ENCODE results near the gene PDCD4.

Gene PDCD4

GRCh38 chr10:110861930-110862649 lies 9.6 kb upstream of the PDCD4 start:
- no peak for TF ChIP-seq ZNF274 (IDR thresholded peaks at IDR 0.05; ENCODE audit: low read depth, low read length)
- H3K4me3 ChIP-seq (ENCODE audit: low read length) = no peak overlapping the region

- H3K4me3 ChIP-seq (ENCODE audit: low read length) = no peak overlapping the region
- no peak for TF ChIP-seq ZNF274 (IDR thresholded peaks at IDR 0.05; ENCODE audit: low read depth, low read length)
Measured at GRCh38 chr10:110862961-110863360, 8.8 kb upstream of the PDCD4 start.

- no peak overlapping the region for H3K4me3 ChIP-seq (ENCODE audit: low read length)
- TF ChIP-seq ZNF274 (IDR thresholded peaks at IDR 0.05; ENCODE audit: low read depth, low read length) = no peak
Measured at GRCh38 chr10:110863361-110863760, 8.4 kb upstream of the PDCD4 start.

- no peak for TF ChIP-seq ZNF274 (IDR thresholded peaks at IDR 0.05; ENCODE audit: low read depth, low read length)
Measured at GRCh38 chr10:110863956-110864355, 7.8 kb upstream of the PDCD4 start.

GRCh38 chr10:110864662-110865140 lies 7.0 kb upstream of the PDCD4 start:
- H3K4me3 ChIP-seq (ENCODE audit: low read length) = peak overlapping the region; percentile 80; the same call in 1 of the 2 replicates
- no peak for TF ChIP-seq ZNF274 (IDR thresholded peaks at IDR 0.05; ENCODE audit: low read depth, low read length)

More at GRCh38 chr10:110863956-110864355, 7.8 kb upstream of the PDCD4 start:
- H3K4me3 ChIP-seq (ENCODE audit: low read length) = no peak overlapping the region

GRCh38 chr10:110865186-110865808 lies 6.4 kb upstream of the PDCD4 start:
- no peak for TF ChIP-seq ZNF274 (IDR thresholded peaks at IDR 0.05; ENCODE audit: low read depth, low read length)

GRCh38 chr10:110865809-110866482 lies 5.8 kb upstream of the PDCD4 start:
- peak overlapping the region; percentile 28; the same call in 1 of the 2 replicates for H3K4me3 ChIP-seq (ENCODE audit: low read length)

More at GRCh38 chr10:110865186-110865808, 6.4 kb upstream of the PDCD4 start:
- peak overlapping the region; percentile 80; the same call in 1 of the 2 replicates for H3K4me3 ChIP-seq (ENCODE audit: low read length)

GRCh38 chr10:110867011-110867806 lies 4.5 kb upstream of the PDCD4 start:
- H3K4me3 ChIP-seq (ENCODE audit: low read length) = peak overlapping the region; percentile 11; the same call in 1 of the 2 replicates

More at GRCh38 chr10:110865809-110866482, 5.8 kb upstream of the PDCD4 start:
- no peak for TF ChIP-seq ZNF274 (IDR thresholded peaks at IDR 0.05; ENCODE audit: low read depth, low read length)

- H3K4me3 ChIP-seq (ENCODE audit: low read length) = peak overlapping the region; percentile 11; the same call in 1 of the 2 replicates
- no peak for TF ChIP-seq ZNF274 (IDR thresholded peaks at IDR 0.05; ENCODE audit: low read depth, low read length)
Measured at GRCh38 chr10:110867807-110868465, 3.8 kb upstream of the PDCD4 start.

- no peak for TF ChIP-seq ZNF274 (IDR thresholded peaks at IDR 0.05; ENCODE audit: low read depth, low read length)
- H3K4me3 ChIP-seq (ENCODE audit: low read length) = no peak overlapping the region
Measured at GRCh38 chr10:110868981-110869380, 2.7 kb upstream of the PDCD4 start.

GRCh38 chr10:110870823-110871297 lies 868 bp upstream of the PDCD4 start:
- no peak for TF ChIP-seq ZNF274 (IDR thresholded peaks at IDR 0.05; ENCODE audit: low read depth, low read length)

GRCh38 chr10:110872145-110872983 lies 636 bp downstream of the PDCD4 start:
- H3K4me3 ChIP-seq (ENCODE audit: low read length) = peak overlapping the region; percentile 62
- no peak for TF ChIP-seq ZNF274 (IDR thresholded peaks at IDR 0.05; ENCODE audit: low read depth, low read length)

More at GRCh38 chr10:110870823-110871297, 868 bp upstream of the PDCD4 start:
- H3K4me3 ChIP-seq (ENCODE audit: low read length) = peak overlapping the region; percentile 62; the same call in 1 of the 2 replicates

All from GM08714 (cell line).